GM23338 (cell line): ENCODE data around the gene RPS6KB1. TPM values are rescaled to one million over a fixed set of nuclear protein-coding genes. Genes with fewer than 3 reads are reported as not detected.

Experiments used
- ATAC-seq: fragments of 200-7000 bp; cut with Tn5 transposase; 3 replicates; pipeline ENCODE4 v1.9.1; 2020
- DNase-seq: peaks from one replicate; pipeline ENCODE4 v3.0.0-alpha.2; 2015; ENCODE audit warnings: low spot score
- H2AFZ ChIP-seq: fragments of 200-600 bp; sonication (generic); 2 replicates; pipeline ENCODE4 v1.8.0; 2016; ENCODE audit warnings: antibody characterized with exemption, mild to moderate bottlenecking, moderate library complexity
- H3F3A ChIP-seq: fragments of 200-600 bp; sonication (generic); replicated peaks from 2 replicates; pipeline ENCODE4 v1.8.0; 2017; ENCODE audit warnings: antibody characterized with exemption, mixed run types, low read depth
- H3K27ac ChIP-seq: fragments of 200-600 bp; sonication (generic); 2 replicates; pipeline ENCODE4 v1.6.1; 2016; ENCODE audit warnings: low read depth
- H3K27me3 ChIP-seq: fragments of 200-600 bp; sonication (generic); 2 replicates; pipeline ENCODE4 v1.8.0; 2016; ENCODE audit warnings: mild to moderate bottlenecking, mixed run types, moderate library complexity; ENCODE audit not compliant: insufficient read depth
- H3K36me3 ChIP-seq: fragments of 200-600 bp; sonication (generic); 2 replicates; pipeline ENCODE4 v1.8.0; 2016; ENCODE audit warnings: mild to moderate bottlenecking; ENCODE audit not compliant: insufficient read depth
- H3K4me1 ChIP-seq: fragments of 200-600 bp; sonication (generic); 2 replicates; pipeline ENCODE4 v1.8.0; 2016; ENCODE audit warnings: mild to moderate bottlenecking, moderate library complexity; ENCODE audit not compliant: insufficient read depth
- H3K4me2 ChIP-seq: fragments of 200-600 bp; sonication (generic); 2 replicates; pipeline ENCODE4 v1.7.1; 2017; ENCODE audit warnings: mixed run types
- H3K4me3 ChIP-seq: fragments of 200-600 bp; sonication (generic); 2 replicates; pipeline ENCODE4 v1.6.1; 2016; ENCODE audit warnings: mixed run types
- H3K79me2 ChIP-seq: fragments of 200-600 bp; sonication (generic); replicated peaks from 2 replicates; pipeline ENCODE4 v1.8.0; 2017; ENCODE audit warnings: mild to moderate bottlenecking; ENCODE audit not compliant: insufficient read depth
- H3K9me2 ChIP-seq: fragments of 200-600 bp; sonication (generic); 2 replicates; pipeline ENCODE4 v1.8.0; 2017; ENCODE audit not compliant: insufficient read depth
- H4K20me1 ChIP-seq: fragments of 200-600 bp; sonication (generic); replicated peaks from 2 replicates; pipeline ENCODE4 v1.8.0; 2017; ENCODE audit warnings: mild to moderate bottlenecking; ENCODE audit not compliant: insufficient read depth
- H3K27ac Mint-ChIP-seq: 2 replicates; pipeline ENCODE4 v1.8.0; 2020; ENCODE audit warnings: inconsistent platforms, mild to moderate bottlenecking, moderate library complexity, mixed read lengths
- H3K27me3 Mint-ChIP-seq: 3 replicates; pipeline ENCODE4 v1.8.0; 2022; ENCODE audit warnings: low read depth, mild to moderate bottlenecking, moderate library complexity, mixed read lengths, inconsistent platforms; ENCODE audit not compliant: insufficient read depth, poor library complexity
- H3K36me3 Mint-ChIP-seq: 3 replicates; pipeline ENCODE4 v1.8.0; 2021; ENCODE audit warnings: low read depth, mild to moderate bottlenecking, inconsistent platforms, moderate library complexity, mixed read lengths
- H3K4me1 Mint-ChIP-seq: 3 replicates; pipeline ENCODE4 v1.8.0; 2020; ENCODE audit warnings: mild to moderate bottlenecking, inconsistent platforms, mixed read lengths
- H3K4me3 Mint-ChIP-seq: 3 replicates; pipeline ENCODE4 v1.8.0; 2021; ENCODE audit warnings: moderate library complexity, mild to moderate bottlenecking, inconsistent platforms, mixed read lengths
- H3K9me3 Mint-ChIP-seq: 3 replicates; pipeline ENCODE4 v1.8.0; 2020; ENCODE audit warnings: moderate library complexity, mild to moderate bottlenecking, inconsistent platforms, mixed read lengths
- CREB1 ChIP-seq: fragments of 250-450 bp; sonication (Bioruptor Pico); IDR thresholded peaks from 2 replicates; pipeline ENCODE4 v1.5.0; 2020; ENCODE audit warnings: low read depth, mild to moderate bottlenecking, moderate library complexity
- EZH2 ChIP-seq: fragments of 200-600 bp; sonication (generic); IDR thresholded peaks from one replicate; pipeline ENCODE4 v1.8.0; 2017; ENCODE audit warnings: antibody characterized with exemption, mild to moderate bottlenecking, low read depth; ENCODE audit not compliant: unreplicated experiment
- EZH2phosphoT487 ChIP-seq: fragments of 200-600 bp; sonication (generic); IDR thresholded peaks from one replicate; pipeline ENCODE4 v1.8.1; 2018; ENCODE audit warnings: antibody characterized with exemption; ENCODE audit not compliant: unreplicated experiment
- JUNB ChIP-seq: IDR thresholded peaks from one replicate; pipeline ENCODE4 v1.6.1; 2016; ENCODE audit warnings: antibody characterized with exemption; ENCODE audit not compliant: unreplicated experiment
- NANOG ChIP-seq: IDR thresholded peaks from 2 replicates; pipeline ENCODE4 v1.6.1; 2016; ENCODE audit warnings: antibody characterized with exemption, borderline replicate concordance
- POLR2AphosphoS5 ChIP-seq: IDR thresholded peaks from 2 replicates; pipeline ENCODE4 v1.6.1; 2016; ENCODE audit warnings: antibody characterized with exemption, low read depth
- STAT1 ChIP-seq: IDR thresholded peaks from one replicate; pipeline ENCODE4 v1.6.1; 2016; ENCODE audit warnings: antibody characterized with exemption; ENCODE audit not compliant: unreplicated experiment
- ZNF114 ChIP-seq: fragments of 250-450 bp; sonication (Bioruptor Pico); IDR thresholded peaks from 2 replicates; pipeline ENCODE4 v1.5.0; 2020; ENCODE audit warnings: mild to moderate bottlenecking, moderate library complexity
- ZNF331 ChIP-seq: fragments of 250-450 bp; sonication (Bioruptor Pico); IDR thresholded peaks from 2 replicates; pipeline ENCODE4 v1.5.0; 2020; ENCODE audit warnings: low read depth, mild to moderate bottlenecking, moderate library complexity
- long read RNA-seq: library from polyadenylated mRNA; unstranded; transcript quantifications from one replicate; pipeline ENCODE4 v2.0.0, GENCODE V29; 2020; ENCODE audit not compliant: unreplicated experiment
- polyA plus RNA-seq: library from polyadenylated mRNA; unstranded; fragments of >200 nt; fragmentation: Nextera tagmentation; extraction: Ambion mirVana; gene quantifications from 2 replicates; pipeline ENCODE4 v1.2.1, GENCODE V29; 2016
- total RNA-seq: library from RNA; depleted of rRNA; stranded (reverse); fragments of >200 nt; shearing (Covaris generic); gene quantifications from 2 replicates; pipeline ENCODE4 v1.2.3, GENCODE V29; 2014; rRNA removed
- TF ChIP-seq, protein P1 (sequence below): IDR thresholded peaks from one replicate; pipeline ENCODE4 v1.6.1; 2018; ENCODE audit warnings: antibody characterized with exemption; ENCODE audit not compliant: unreplicated experiment
- TF ChIP-seq, protein P2 (sequence below): fragments of 250-450 bp; sonication (Bioruptor Pico); IDR thresholded peaks from 2 replicates; pipeline ENCODE4 v1.5.0; 2020; ENCODE audit warnings: mild to moderate bottlenecking, moderate library complexity
- TF ChIP-seq, protein P3 (sequence below), 2 experiments: fragments of 200-600 bp in 1 of 2; sonication (generic) in 1 of 2; conservative IDR thresholded peaks; 2 replicates each; pipeline versions ENCODE4 v1.5.1 to v1.6.1; 2016 to 2017; ENCODE audit warnings: antibody characterized with exemption in 2 of 2, low read depth in 2 of 2, mild to moderate bottlenecking in 2 of 2, moderate library complexity in 1 of 2
- TF ChIP-seq, protein P4 (sequence below): IDR thresholded peaks from 2 replicates; pipeline ENCODE4 v1.6.1; 2016; ENCODE audit warnings: antibody characterized with exemption

RPS6KB1 gene
- 15.1 and 19.5 TPM in 2 replicates for total RNA-seq
- 20.4 and 21.7 TPM in 2 replicates for polyA plus RNA-seq
- long read RNA-seq, full-length matches to known transcripts: 8 of 10 reads
- long read RNA-seq, partial matches to known transcripts: 0 of 10 reads
- long read RNA-seq, other reads (novel, unspliced or antisense): 2 of 10 reads

DNA sequence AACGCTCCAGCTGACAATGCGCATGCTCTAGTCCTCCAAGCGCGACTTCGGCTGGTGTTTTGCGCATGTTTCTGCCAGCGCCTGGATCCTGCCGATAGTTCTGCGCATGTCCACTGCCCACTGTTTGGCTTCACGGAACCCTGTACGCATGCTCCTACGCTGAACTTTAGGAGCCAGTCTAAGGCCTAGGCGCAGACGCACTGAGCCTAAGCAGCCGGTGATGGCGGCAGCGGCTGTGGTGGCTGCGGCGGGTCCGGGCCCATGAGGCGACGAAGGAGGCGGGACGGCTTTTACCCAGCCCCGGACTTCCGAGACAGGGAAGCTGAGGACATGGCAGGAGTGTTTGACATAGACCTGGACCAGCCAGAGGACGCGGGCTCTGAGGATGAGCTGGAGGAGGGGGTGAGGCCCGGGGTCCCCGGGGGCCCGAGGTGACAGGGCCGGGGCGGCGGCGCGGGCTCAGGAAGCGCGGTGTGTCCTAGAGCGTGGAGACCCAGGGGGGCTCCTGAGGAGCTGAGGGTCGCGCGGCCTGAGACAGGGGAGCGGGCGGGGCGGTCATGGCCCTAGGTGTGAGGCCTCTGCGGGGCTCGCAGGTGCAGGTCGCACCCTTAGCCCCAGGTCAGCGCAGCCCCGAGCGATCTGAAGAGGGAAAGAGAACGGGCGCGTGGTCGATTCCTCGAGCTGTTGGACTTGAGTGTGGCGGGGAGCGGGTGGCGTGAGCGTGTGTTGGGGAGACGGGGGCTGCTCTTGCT lies at the start of gene RPS6KB1, which contains the start of gene TUBD1:
Gene RPS6KB1 (plus strand): TSS at position 198 of the 752 bp plus-strand sequence. CDS start 64 bp downstream, at position 262.
Gene TUBD1 (minus strand): TSS at position 20 of the 752 bp plus-strand sequence. CDS start 1,941 bp downstream, outside the sequence.
- H3K9me3 Mint-ChIP-seq: no peaks in the 10 kb centered on the region
- TF ChIP-seq, protein P1, sequence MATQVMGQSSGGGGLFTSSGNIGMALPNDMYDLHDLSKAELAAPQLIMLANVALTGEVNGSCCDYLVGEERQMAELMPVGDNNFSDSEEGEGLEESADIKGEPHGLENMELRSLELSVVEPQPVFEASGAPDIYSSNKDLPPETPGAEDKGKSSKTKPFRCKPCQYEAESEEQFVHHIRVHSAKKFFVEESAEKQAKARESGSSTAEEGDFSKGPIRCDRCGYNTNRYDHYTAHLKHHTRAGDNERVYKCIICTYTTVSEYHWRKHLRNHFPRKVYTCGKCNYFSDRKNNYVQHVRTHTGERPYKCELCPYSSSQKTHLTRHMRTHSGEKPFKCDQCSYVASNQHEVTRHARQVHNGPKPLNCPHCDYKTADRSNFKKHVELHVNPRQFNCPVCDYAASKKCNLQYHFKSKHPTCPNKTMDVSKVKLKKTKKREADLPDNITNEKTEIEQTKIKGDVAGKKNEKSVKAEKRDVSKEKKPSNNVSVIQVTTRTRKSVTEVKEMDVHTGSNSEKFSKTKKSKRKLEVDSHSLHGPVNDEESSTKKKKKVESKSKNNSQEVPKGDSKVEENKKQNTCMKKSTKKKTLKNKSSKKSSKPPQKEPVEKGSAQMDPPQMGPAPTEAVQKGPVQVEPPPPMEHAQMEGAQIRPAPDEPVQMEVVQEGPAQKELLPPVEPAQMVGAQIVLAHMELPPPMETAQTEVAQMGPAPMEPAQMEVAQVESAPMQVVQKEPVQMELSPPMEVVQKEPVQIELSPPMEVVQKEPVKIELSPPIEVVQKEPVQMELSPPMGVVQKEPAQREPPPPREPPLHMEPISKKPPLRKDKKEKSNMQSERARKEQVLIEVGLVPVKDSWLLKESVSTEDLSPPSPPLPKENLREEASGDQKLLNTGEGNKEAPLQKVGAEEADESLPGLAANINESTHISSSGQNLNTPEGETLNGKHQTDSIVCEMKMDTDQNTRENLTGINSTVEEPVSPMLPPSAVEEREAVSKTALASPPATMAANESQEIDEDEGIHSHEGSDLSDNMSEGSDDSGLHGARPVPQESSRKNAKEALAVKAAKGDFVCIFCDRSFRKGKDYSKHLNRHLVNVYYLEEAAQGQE: no peak
- no peak for TF ChIP-seq NANOG
- TF ChIP-seq, protein P2, sequence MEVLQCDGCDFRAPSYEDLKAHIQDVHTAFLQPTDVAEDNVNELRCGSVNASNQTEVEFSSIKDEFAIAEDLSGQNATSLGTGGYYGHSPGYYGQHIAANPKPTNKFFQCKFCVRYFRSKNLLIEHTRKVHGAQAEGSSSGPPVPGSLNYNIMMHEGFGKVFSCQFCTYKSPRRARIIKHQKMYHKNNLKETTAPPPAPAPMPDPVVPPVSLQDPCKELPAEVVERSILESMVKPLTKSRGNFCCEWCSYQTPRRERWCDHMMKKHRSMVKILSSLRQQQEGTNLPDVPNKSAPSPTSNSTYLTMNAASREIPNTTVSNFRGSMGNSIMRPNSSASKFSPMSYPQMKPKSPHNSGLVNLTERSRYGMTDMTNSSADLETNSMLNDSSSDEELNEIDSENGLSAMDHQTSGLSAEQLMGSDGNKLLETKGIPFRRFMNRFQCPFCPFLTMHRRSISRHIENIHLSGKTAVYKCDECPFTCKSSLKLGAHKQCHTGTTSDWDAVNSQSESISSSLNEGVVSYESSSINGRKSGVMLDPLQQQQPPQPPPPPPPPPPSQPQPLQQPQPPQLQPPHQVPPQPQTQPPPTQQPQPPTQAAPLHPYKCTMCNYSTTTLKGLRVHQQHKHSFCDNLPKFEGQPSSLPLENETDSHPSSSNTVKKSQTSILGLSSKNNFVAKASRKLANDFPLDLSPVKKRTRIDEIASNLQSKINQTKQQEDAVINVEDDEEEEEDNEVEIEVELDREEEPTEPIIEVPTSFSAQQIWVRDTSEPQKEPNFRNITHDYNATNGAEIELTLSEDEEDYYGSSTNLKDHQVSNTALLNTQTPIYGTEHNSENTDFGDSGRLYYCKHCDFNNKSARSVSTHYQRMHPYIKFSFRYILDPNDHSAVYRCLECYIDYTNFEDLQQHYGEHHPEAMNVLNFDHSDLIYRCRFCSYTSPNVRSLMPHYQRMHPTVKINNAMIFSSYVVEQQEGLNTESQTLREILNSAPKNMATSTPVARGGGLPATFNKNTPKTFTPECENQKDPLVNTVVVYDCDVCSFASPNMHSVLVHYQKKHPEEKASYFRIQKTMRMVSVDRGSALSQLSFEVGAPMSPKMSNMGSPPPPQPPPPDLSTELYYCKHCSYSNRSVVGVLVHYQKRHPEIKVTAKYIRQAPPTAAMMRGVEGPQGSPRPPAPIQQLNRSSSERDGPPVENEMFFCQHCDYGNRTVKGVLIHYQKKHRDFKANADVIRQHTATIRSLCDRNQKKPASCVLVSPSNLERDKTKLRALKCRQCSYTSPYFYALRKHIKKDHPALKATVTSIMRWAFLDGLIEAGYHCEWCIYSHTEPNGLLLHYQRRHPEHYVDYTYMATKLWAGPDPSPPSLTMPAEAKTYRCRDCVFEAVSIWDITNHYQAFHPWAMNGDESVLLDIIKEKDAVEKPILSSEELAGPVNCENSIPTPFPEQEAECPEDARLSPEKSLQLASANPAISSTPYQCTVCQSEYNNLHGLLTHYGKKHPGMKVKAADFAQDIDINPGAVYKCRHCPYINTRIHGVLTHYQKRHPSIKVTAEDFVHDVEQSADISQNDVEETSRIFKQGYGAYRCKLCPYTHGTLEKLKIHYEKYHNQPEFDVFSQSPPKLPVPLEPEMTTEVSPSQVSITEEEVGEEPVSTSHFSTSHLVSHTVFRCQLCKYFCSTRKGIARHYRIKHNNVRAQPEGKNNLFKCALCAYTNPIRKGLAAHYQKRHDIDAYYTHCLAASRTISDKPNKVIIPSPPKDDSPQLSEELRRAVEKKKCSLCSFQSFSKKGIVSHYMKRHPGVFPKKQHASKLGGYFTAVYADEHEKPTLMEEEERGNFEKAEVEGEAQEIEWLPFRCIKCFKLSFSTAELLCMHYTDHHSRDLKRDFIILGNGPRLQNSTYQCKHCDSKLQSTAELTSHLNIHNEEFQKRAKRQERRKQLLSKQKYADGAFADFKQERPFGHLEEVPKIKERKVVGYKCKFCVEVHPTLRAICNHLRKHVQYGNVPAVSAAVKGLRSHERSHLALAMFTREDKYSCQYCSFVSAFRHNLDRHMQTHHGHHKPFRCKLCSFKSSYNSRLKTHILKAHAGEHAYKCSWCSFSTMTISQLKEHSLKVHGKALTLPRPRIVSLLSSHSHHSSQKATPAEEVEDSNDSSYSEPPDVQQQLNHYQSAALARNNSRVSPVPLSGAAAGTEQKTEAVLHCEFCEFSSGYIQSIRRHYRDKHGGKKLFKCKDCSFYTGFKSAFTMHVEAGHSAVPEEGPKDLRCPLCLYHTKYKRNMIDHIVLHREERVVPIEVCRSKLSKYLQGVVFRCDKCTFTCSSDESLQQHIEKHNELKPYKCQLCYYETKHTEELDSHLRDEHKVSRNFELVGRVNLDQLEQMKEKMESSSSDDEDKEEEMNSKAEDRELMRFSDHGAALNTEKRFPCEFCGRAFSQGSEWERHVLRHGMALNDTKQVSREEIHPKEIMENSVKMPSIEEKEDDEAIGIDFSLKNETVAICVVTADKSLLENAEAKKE (CRISPR knock-in tag): no peak
- TF ChIP-seq ZNF331 (CRISPR knock-in tag): no peak
- no peak for TF ChIP-seq EZH2
- TF ChIP-seq STAT1: no peak
- TF ChIP-seq ZNF114: no peak
- no peak for TF ChIP-seq JUNB
- TF ChIP-seq POLR2AphosphoS5: peak; percentile 99
- no peak for TF ChIP-seq CREB1
- TF ChIP-seq, protein P3, sequence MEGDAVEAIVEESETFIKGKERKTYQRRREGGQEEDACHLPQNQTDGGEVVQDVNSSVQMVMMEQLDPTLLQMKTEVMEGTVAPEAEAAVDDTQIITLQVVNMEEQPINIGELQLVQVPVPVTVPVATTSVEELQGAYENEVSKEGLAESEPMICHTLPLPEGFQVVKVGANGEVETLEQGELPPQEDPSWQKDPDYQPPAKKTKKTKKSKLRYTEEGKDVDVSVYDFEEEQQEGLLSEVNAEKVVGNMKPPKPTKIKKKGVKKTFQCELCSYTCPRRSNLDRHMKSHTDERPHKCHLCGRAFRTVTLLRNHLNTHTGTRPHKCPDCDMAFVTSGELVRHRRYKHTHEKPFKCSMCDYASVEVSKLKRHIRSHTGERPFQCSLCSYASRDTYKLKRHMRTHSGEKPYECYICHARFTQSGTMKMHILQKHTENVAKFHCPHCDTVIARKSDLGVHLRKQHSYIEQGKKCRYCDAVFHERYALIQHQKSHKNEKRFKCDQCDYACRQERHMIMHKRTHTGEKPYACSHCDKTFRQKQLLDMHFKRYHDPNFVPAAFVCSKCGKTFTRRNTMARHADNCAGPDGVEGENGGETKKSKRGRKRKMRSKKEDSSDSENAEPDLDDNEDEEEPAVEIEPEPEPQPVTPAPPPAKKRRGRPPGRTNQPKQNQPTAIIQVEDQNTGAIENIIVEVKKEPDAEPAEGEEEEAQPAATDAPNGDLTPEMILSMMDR (conservative IDR thresholded peaks at IDR 0.05; ENCODE audit: low read depth in 2 of 2): no peak
- no peak for TF ChIP-seq EZH2phosphoT487
- TF ChIP-seq, protein P4, sequence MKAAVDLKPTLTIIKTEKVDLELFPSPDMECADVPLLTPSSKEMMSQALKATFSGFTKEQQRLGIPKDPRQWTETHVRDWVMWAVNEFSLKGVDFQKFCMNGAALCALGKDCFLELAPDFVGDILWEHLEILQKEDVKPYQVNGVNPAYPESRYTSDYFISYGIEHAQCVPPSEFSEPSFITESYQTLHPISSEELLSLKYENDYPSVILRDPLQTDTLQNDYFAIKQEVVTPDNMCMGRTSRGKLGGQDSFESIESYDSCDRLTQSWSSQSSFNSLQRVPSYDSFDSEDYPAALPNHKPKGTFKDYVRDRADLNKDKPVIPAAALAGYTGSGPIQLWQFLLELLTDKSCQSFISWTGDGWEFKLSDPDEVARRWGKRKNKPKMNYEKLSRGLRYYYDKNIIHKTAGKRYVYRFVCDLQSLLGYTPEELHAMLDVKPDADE: peak; percentile 82
- peaks cover 4% of the 10 kb centered on the region; the same call in 1 of the 2 replicates for H3F3A ChIP-seq
- H3K79me2 ChIP-seq: peaks cover 67% of the 10 kb centered on the region
- H2AFZ ChIP-seq: peak within 1 kb of the TSS; percentile 96
- H3K27me3 ChIP-seq: no peaks in the 10 kb centered on the region
- peak within 1 kb of the TSS; percentile 97 for H3K4me3 Mint-ChIP-seq
- H3K27ac Mint-ChIP-seq: peak within 1 kb of the TSS; percentile 86
- peaks cover 16% of the 10 kb centered on the region; the same call in 1 of the 2 replicates for H4K20me1 ChIP-seq
- ATAC-seq (peak; percentile 98), DNase-seq (peak; percentile 98)
- H3K27ac ChIP-seq: no peak within 1 kb of the TSS
- H3K4me2 ChIP-seq: peak within 1 kb of the TSS; percentile 76
- H3K27me3 Mint-ChIP-seq: peaks cover 17% of the 10 kb centered on the region
- peaks cover 6% of the 10 kb centered on the region; the same call in 1 of the 2 replicates for H3K4me1 ChIP-seq
- H3K9me2 ChIP-seq: no peaks in the 10 kb centered on the region
- H3K4me3 ChIP-seq: peak within 1 kb of the TSS; percentile 76
- H3K36me3 ChIP-seq: peaks cover 1% of the 10 kb centered on the region; the same call in 1 of the 2 replicates
- peaks cover 10% of the 10 kb centered on the region; the same call in 2 of the 3 replicates for H3K4me1 Mint-ChIP-seq
- H3K36me3 Mint-ChIP-seq: peaks cover 15% of the 10 kb centered on the region
